Renal cortical epithelial cell (primary cell): ENCODE data around the gene PRR15L. TPM values are rescaled to one million over a fixed set of nuclear protein-coding genes. Genes with fewer than 3 reads are reported as not detected.
A peak's percentile ranks its signal among the peaks of the same experiment; 100 is the strongest.
"Not testable (repeated sequence)": the region's sequence is repeated elsewhere in the genome, so short reads cannot be mapped to it uniquely, and the experiment has no call there.

Source experiments
- DNase-seq: peaks from one replicate; pipeline ENCODE4 v3.0.0-alpha.2; 2011; ENCODE audit warnings: low read depth
- total RNA-seq: library from RNA; depleted of rRNA; stranded (reverse); fragments of >200 nt; gene quantifications from 2 replicates; pipeline ENCODE4 v1.2.3, GENCODE V29; 2014

PRR15L gene
- total RNA-seq = 0.85 and 6.9 TPM in 2 replicates

GRCh38 chr17:47957591-47958490, at the start of gene PRR15L:
TSS of gene PRR15L (minus strand) at chr17:47957883. CDS start at chr17:47953234, 4,649 bp downstream.
- no peak for DNase-seq

GRCh38 chr17:48006936-48007709, 49.4 kb upstream of the PRR15L start:
- DNase-seq = no peak

- no peak for DNase-seq
Measured at GRCh38 chr17:48004983-48005382, 47.3 kb upstream of the PRR15L start.

- no peak for DNase-seq
Measured at GRCh38 chr17:48003417-48004151, 45.9 kb upstream of the PRR15L start.

- no peak for DNase-seq
Measured at GRCh38 chr17:48002916-48003416, 45.3 kb upstream of the PRR15L start.

GRCh38 chr17:48002266-48002915, 44.7 kb upstream of the PRR15L start:
- DNase-seq = peak; percentile 96

GRCh38 chr17:48001657-48002056, 44.0 kb upstream of the PRR15L start:
- not testable (repeated sequence) for DNase-seq

GRCh38 chr17:48001197-48001596, 43.5 kb upstream of the PRR15L start:
- DNase-seq = peak; percentile 48

- peak; percentile 65 for DNase-seq
Measured at GRCh38 chr17:47999582-47999981, 41.9 kb upstream of the PRR15L start.

GRCh38 chr17:47998044-47998443, 40.4 kb upstream of the PRR15L start:
- no peak for DNase-seq

- no peak for DNase-seq
Measured at GRCh38 chr17:47997586-47997985, 39.9 kb upstream of the PRR15L start.

- DNase-seq = no peak
Measured at GRCh38 chr17:47996201-47996600, 38.5 kb upstream of the PRR15L start.

- no peak for DNase-seq
Measured at GRCh38 chr17:47995241-47995935, 37.7 kb upstream of the PRR15L start.

- no peak for DNase-seq
Measured at GRCh38 chr17:47994724-47995123, 37.0 kb upstream of the PRR15L start.

GRCh38 chr17:47993964-47994363, 36.3 kb upstream of the PRR15L start:
- DNase-seq = no peak

GRCh38 chr17:47993031-47993564, 35.4 kb upstream of the PRR15L start:
- DNase-seq = no peak

GRCh38 chr17:47992216-47992615, 34.5 kb upstream of the PRR15L start:
- no peak for DNase-seq

- no peak for DNase-seq
Measured at GRCh38 chr17:47990962-47991731, 33.5 kb upstream of the PRR15L start.

- DNase-seq = no peak
Measured at GRCh38 chr17:47989700-47990099, 32.0 kb upstream of the PRR15L start.

GRCh38 chr17:47989159-47989558, 31.5 kb upstream of the PRR15L start:
- no peak for DNase-seq
